ENCODE measurements around the gene CDC42BPB.

The CDC42BPB gene

DNA sequence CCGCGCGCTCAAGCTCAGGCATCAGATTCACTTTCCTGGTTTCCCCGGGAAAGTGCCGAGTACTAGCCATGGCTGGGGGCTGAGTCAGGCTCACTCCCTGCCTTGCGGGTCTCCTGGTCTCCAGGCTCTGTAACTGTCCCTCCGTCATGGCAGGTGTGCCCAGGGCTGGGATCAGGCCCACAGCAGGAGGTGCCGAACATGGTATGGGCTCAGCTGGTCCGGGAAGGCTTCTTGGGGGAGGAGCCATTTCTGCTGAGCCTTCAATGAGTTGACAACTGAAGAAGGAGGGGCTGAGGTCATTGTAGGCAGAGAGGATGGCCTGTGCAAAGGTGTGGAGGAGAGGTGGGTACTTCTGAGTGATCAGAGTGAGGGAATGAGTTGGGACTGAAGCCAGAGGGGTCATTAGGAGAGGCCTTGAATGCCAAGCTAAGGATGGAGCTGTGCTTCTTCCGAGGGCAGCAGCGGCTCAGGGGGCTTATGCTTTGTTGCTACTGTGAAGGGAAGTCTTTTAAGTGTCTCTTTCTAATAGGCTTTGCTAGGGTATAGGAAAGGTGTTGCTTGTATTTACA, 37.9 kb upstream of the CDC42BPB start:
- DNase-seq, result no peak

DNA sequence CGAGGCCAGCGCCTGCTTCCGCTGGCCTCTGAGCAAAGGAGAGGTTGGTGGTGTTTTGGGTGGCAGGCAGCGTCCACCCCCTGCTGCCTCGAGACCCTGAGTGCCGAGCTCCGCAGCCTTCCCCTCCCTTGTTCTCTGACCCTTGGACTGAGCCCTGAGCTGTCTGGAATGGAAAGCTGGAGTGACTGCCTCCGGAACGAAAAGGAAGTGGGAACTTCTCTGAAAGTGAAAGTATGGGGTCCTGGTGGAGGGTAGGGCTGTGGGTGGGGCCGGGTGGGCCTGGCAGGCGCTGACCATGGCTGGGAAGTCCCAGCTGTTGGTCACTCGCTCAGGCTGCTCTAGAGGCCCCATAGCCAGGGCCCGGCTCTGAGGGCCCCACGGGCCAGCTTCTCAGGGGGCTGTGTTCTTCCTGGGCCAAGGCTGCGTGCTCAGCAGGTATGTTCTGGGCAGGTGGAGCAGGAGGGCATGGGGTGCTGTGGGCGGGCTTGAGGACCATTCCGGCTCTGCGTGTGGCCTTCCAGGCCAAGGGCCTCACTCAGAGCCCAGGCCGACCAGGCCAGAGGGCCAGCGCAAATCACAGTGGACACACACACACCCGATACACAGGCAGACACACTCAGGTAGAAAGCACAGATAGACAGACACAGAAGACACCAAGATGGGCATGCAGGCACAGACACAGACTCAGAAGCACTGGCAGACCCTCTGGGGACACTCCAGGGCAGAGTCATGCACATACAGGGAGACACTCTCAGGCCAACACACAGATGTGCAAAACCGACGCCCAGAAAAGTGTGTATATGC, 37.3 kb upstream of the CDC42BPB start, which contains the start of gene EXOC3L4:
EXOC3L4 (plus strand) TSS at position 320 of the 804 bp plus-strand sequence. CDS start 5,495 bp downstream, outside the sequence.
- no peak for DNase-seq

DNA sequence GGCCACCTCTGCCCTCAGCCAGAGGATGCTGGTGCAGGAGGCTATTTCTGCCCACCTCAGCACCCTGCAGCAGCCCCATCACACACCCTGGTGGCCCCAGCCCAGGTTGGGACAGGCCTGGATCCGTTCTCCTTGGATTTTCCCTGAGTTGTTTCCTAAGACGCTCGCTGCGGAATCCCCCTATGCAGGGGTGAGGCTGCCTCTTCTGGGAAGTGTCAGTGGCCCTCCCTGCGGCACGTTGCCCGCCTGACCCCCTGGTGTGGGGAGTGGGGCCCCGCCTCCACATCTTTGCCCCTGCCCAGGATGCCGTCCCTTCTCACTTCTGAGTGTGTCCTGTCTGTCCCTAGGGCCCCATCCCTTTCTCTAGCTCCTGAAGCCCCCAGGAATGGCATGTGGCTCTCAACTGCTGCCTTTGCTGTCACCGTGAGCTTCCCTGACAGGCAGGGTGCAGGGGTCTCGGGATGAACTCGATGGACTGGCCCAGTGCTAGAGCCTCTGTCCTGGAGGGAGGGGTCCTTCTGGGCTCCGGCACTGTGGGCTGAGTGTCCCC, 36.6 kb upstream of the CDC42BPB start:
- no peak for DNase-seq

DNA sequence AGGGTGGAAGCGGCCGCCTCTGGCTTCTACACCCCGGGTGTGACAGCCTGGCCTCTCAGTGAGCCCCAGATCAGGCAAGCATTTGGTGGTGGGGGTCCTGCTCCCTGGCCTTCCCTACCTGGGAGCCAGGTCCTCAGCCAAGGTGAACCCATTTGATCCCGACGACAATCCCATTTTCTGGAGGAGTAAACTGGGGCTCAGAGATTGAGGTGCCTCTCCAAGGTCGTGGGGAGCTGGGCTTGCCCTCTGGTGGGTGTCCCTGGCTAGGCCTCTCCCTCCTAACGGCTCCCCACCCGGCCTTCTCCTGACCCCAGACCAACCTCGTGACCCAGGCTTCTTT, 34.5 kb upstream of the CDC42BPB start:
- DNase-seq, result no peak

DNA sequence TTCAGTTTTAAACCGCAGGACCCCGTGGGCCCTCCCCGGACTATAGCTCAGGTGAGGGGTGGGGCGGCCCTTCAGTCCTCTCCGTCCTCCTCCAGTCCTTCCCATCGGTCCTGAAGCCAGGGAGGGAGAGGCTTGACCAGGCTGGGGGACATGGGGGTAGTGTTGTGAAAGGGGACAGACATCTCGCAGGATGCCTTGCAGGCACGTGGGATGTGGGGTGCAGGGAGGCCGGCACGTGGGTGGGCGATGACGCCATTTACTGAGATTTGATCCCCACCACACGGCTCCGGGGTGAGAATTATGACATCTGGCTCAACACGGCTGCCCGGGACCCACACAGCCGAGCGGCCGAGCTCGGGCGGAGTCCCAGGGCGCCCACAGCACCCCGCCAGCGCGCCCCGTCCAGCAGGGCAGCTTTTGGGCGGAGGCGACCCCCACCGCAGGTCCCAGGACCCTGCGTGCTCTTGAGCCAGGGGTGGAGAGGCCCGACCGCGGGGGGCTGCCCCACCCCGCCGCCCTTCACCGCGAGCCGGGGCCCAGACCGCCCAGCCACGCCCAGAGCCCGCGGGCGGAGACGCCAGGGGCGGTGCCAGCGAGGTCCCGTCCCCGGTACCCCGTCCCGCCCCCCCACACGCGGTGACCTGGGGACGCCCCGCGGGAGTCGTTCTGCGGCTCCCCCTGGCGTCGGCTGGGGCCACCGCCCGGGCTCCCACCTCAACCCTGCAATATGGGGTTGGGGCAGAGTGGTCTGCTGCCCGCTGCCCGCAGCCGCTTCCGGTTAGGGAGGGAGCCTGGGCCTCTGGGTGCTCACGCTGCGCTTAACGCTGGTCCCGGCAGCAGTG, 33.9 kb upstream of the CDC42BPB start:
- peak; percentile 65 for DNase-seq

DNA sequence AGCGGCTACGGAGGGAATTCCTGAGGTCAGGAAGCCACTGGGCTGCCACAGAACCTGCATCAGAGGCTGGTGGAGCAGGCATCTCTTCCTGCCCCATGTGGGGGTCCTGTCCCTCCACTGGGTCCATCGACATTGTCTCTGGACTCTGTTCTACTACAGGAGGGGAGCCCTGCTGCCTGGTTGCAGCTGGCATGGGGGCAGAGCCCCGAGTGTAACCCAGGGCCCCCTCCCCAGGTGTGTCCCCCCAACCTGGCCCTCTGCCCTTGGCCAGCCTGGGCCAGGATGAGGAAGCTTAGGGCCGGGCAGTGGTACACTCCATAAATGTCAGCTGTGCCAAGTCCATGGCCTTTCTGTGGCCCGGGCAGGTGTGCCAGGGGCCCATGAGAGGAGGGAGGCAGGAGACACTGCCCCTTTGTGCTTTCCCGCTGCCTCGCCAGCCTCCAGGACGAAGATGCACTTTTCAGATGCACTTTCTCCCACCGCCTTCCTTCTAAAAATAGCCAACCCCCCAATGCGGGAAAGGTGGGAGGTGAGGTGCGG, 33.2 kb upstream of the CDC42BPB start:
- DNase-seq, result no peak

DNA sequence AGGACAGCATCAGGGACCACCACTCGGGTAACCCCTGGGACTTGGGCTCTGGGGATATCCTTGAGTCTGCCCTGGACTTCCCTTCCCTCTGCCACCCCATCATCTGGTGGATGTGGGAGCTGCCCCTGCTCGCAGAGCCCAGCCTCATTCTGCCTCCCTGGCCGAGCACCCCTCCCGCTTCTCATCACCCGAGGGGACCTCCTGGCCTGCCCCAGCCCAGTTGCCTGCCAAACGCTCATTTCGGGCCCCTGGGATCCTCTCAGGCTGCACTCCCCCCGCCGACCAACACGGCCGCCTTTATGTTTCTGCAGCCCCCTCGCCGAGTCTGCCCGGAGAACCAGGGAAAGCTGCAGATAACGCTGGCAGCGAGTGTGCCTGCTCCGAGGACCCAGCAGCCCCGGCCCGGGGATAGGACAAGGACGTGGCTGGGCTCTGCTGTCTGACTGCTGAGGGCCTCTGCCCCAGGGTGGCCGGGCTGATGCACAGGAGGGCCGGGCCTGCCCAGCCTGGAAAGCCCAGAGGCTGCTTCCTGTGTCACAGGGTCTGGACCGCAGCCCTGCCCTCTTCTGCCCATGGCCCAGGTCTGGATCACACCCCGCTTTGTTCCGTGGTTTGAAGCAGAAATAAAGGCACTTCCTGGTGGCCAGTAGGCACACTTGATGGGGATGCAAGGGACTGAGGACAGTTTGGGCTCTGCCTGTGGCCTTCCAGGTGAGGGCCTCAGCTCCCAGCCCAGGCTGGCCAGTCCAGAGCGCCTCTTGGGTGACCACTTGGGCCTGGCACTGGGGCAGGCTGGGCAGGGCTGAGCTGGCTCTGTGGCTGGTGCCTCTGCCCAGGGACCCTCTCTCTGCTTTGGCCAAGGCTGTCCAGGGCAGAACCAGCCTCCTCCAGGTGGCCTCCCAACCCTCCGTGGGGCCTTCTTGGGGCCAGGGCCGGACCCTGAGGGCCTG, 32.3 kb upstream of the CDC42BPB start:
- DNase-seq, result no peak

DNA sequence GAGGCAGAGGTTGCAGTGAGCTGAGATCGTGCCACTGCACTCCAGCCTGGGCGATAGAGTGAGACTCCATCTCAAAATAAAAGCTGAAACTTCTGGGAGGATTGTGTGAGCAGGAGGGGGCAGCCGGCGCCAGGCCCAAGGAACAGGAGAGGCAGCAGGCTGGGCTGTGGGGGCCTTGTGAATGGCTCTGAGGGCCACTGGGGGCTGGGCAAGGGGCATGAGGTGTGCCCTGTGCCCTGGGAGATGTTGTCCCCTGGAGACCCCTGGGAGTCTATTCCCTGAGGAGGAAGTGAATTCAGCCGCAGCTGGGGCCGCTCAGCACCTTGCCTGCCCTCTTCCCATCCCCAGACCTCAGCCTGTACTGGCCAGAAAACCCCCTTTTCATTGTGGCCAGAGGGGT, 31.6 kb upstream of the CDC42BPB start:
- no peak for DNase-seq

DNA sequence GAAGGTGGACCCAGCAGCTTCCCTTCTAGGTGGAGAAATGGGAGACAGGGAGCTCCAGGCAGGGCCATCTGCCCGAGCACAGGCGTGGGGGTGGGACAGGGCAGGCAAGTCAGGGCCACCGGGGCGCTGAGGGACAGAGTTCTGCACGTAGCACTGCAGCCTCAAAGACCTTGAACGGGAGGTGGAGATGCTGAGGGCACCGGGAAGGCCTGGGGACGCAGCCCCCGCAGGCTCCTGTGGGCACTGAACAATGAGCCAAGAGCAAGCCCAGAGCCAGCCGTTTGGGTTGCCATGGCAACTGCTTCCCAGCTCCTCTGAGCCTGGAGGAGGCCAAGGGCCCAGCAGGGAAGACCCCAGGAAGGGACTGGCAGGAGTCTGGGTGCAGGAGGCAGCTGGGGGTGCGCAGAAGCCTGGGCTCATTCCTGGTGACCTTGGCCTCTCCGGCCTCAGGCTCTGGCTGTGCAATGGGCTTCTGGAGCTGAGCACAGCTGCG, 30.0 kb upstream of the CDC42BPB start:
- no peak for DNase-seq

DNA sequence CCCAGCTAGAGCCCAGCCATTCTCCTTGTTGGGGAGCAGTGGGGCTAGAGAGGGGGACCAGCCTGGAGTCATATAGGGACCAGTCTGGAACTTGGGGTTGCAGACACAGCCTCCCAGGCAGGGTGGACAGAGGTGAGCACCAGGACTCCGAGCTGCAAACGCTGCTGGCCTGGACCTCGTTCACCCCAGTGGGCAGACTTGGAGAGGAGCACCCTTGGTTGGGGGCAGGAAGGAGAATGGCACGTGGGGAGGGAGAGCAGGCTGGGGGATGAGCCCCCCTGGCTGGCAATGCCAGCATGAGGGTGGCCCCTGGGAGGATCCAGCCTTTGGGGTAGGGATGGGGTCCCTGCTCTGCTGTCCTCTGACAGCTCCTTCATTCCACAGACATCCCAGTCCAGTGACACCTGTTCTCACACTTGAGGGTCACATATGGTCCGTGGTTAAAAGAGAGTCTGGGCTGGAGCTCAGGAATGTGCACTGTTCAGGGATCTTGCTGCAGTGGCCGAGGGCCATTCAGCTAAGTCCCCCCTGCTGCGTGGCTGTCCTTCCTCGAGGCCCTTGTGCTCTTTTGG, 29.5 kb upstream of the CDC42BPB start:
- no peak for DNase-seq

DNA sequence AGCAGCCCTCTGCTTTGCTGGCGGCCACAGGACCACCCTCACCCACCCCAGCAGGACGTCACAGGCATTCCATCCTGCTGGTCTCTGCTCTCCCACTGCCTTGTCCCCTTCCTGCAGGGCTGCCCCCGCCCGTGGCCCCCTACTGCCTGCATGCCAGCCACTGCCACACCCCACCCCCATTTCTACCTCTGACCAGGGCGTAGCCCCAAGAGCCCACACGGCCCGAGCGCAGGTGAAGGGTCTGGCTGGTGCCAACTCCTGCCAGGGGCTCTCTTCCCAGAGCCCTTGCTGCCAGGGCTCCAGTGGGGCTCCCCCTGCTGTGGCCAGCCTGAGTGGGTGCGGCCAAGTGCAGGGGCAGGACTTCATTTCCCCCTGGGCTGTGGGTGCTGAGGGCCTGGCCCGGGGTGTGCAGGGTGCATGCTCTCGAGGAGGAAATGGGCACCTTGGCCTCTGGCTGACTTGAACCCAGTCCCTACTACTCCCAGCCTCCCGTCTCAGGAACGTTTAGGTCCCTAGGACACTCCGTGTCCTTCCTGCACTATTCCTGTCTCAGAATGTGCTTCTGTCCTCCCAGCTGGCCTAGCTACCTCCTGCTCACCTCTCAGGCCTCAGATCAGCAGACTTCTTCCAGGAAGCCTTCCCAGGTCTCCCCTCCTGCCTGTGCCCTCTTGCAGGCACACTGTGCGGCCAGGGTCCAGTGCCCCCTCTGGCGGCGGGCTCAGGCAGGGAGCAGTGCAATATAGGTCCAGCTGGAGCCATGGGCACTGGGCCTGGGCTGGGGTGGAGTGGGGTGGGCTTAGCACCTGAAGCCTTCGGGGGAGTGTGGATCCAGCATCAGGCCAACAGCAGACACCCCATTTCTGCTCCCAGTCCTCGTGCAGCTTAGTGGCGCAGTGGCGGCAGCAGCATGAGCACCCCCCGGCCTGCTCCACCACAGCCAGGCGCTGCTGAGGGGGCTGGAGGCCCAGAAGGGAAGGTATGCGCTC, 28.1 kb upstream of the CDC42BPB start:
- DNase-seq, result no peak

DNA sequence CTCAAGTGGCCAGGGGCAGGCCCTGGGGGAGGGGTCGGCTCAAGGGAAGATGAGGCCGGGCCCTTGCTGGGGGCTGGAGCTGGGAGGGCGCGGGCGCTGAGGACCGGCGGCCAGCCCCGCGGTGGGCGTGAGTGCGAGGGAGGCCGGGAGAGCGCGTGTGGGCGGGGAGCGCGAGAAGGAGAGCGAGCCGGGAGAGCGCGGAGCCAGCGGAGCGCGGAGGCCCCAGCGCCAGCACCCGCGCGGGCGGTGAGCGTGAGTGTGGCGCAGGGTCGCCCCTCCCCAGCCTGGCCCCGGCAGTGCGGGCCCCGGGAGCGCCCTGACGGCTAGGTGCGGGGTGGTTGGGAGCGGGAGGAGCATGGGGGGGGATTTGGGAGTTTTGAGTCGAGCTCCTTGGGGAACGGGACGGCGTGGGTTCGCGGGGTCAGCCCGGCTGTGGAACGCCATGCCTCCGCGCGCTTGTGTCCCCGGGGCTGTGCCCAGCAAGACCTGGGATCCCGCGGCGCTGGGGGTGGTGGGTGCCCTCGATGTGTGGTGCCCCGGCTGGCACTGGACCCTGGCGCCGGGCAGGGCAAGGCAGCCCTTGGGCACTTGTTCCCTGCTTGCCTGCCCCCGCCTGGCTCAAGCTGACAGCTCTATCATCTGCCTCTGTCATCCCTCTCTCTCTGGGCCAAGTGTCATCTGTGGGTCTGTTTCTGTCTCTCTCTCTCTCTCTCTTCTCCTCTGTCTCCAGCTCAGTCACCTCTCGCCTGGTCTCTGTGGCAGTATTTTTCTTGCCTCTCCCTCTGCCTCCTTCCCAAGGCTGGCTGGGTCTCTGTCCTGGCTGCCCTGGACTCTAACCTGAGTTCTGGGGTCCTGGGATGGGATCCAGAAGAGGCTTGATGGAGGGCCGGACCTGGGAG, 26.9 kb upstream of the CDC42BPB start, which contains the start of gene LBHD2:
LBHD2 (plus strand) TSS at position 190 of the 899 bp plus-strand sequence. CDS start 1,803 bp downstream, outside the sequence.
- no peak for DNase-seq

DNA sequence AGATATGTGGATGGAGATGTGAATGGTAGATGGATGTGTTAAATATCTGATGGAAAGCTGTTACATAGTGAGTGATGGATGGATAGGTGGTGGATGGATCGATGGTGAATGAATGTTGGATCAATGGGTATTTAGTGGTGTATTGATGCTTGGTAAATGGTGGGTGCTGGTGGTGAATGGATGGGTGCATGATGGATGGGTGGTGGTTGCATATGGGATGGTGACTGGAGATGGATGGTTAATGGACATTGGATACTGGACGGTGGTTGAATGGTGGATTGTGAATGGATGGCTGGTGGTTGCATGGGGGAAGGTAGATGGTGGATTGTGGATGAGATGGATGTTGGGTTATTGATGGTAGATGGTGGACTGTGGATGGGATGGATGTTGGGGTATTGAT, 24.6 kb upstream of the CDC42BPB start:
- no peak for DNase-seq

DNA sequence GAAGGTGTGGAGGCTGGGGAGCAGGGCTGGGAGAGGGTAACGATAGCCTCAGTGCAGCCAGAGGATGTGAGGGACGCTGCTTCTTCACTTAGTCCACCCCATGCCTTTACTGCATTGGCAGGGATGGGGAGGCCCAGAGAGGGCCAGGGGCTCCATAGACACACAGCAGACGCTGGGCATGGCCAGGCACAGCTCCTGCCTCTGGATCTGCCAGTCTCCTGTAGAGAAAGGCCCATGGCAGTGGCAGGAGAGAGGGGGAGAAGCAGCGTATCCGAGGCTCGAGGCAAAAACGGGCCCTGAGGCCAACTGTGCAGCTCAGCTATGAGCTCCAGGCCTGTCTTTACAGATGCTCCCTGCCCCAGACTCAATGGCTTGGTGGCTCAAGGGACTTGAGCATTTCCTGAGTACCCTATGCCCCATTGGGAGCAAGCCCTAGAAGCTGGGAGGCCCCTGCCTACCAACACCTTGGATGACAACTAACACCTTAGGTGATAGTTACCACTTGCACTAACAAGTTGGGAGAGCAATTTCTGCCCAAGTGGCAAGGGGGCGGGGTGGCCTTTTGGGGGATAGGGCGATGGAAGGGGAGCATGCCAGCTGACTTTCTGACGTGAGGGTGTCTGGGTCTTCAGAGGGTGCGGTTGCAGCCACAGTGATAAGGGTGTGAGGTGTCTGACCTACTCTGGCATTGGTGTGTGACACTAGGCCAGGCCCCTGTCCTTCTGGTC, 21.7 kb upstream of the CDC42BPB start:
- no peak for DNase-seq

DNA sequence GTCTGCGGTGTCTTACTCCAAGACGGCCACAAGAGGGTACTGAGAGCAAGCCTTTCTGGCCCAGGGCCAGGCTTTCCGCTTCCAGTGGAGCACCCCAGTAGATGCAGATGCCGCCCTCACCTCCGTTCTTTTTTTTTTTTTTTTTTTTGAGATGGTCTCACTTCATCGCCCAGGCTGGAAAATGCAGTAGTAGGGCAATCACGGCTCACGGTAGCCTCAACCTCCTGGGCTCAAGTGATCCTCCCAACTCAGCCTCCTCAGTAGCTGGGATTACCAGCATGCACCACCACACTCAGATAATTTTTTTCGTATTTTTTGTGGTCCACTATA, 21.0 kb upstream of the CDC42BPB start:
- DNase-seq, result peak; percentile 67

DNA sequence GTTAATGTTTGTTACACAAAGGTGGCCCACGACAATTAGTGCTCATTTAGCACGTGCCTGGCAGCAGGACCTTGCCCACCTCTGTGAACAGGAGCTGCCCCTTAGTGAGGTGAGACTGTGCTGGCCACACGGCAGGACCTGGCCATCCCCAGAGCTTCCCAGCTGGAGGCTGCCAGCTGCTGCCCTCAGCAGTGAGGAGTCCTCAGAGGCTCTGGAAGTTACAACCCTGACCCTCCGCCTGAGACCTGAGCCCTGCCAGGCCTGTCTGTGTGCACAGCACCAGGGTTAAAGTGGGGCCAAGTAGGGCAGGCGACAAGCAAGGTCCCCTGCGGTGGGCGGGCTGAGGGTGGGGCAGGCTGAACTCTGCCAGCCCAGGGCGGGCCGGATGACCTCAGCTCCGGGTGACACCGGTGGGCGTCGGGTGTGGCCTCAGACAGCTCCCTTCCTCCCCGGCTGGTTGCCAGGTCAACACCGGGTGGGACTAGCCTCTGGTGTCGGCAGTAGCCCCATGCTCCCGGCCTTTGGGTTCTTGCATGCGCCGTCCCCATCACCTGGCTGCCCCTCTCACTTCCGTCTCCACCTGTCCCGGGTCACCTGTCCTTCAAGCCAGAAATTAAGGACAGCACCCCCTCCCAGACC, 17.5 kb upstream of the CDC42BPB start:
- DNase-seq, result no peak

DNA sequence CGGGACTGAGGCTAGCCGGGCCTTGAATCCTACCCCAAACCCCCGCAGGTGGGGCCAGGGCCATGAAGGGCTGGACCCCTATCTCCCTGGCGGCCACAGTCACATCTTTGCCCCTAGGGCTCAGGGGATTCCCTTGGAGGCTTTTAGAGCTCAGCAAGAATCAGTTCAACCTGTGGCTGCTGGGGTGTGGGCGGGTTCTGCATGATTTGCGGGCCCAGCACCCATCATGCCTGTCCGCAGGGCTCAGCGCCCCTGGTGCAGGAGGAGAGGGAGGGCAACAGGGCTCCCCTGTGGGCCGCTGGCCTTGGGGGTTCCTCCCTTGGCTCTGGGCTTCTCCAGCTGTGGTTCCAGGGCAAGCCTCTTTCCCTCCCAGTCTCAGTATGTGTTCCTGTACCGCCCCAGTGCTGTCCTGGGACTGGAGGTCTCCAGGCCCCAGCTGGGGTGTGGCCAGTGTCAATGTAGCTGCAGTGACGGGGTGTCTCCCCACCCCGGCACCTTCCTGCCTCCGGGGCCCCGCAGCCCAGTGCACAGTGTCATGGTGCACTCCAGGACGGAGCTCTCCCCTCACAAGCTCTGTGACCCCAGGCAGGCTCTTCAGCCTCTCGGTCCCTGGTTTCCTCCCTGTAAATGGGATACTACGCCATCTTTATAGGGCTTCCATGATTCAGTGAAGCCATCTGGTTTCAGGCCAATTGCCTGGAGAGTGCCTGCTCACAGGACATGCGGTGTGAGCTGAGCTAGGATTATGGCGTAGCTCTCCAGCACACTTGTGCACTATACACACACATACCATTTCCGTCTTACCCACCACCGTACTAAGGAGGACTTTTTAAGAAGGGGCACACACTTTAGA, 16.8 kb upstream of the CDC42BPB start:
- DNase-seq, result no peak

Measured in effector CD4-positive, alpha-beta T cell (primary cell).